ENCODE results near the gene TSPEAR. TPM values are rescaled to one million over a fixed set of nuclear protein-coding genes. Genes with fewer than 3 reads are reported as not detected.

The TSPEAR gene
- total RNA-seq, 4 donors from 2014 or later = not detected

DNA sequence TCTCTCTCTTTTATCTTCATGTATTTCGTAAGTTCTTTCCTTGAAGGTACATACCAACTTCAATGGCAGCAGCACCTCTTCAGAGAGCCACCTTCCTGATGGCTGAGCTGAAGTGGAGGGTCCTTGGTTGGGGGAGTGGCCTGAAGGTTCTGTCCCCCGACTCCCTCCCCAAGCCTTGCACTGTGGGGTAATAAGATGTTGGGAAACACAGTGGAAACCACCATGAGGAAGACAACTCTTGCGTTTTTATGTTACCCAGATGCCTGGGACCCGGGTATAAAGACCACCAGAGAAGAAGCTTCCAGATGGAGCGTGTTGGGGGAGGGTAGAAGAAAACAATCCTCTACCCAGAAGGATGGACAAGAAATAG is 52.8 kb downstream of the TSPEAR start:
- H3K36me3 ChIP-seq = no peaks in the 10 kb centered on the region
- H3K9me3 ChIP-seq = peaks cover 0 to 6% of the 10 kb centered on the region in 2 donors
- in situ Hi-C loops (cut with MboI; ENCODE audit: low pct_ligation_motif_present in 1 of 4, low pct_unique_long_range_greater_than_20kb in 1 of 4, low sequenced_read_pairs in 3 of 4) = no loop called here
- peak overlapping the region in 2 of 4 donors; percentile 2 to 32 for H3K27ac ChIP-seq
- no peak overlapping the region for H3K4me3 ChIP-seq
- TF ChIP-seq POLR2AphosphoS5 (IDR thresholded peaks at IDR 0.05) (no peak), EP300 (IDR thresholded peaks at IDR 0.05; ENCODE audit: low read depth) (no peak), POLR2A (IDR thresholded peaks at IDR 0.05) (no peak)
- TF ChIP-seq, protein P1, sequence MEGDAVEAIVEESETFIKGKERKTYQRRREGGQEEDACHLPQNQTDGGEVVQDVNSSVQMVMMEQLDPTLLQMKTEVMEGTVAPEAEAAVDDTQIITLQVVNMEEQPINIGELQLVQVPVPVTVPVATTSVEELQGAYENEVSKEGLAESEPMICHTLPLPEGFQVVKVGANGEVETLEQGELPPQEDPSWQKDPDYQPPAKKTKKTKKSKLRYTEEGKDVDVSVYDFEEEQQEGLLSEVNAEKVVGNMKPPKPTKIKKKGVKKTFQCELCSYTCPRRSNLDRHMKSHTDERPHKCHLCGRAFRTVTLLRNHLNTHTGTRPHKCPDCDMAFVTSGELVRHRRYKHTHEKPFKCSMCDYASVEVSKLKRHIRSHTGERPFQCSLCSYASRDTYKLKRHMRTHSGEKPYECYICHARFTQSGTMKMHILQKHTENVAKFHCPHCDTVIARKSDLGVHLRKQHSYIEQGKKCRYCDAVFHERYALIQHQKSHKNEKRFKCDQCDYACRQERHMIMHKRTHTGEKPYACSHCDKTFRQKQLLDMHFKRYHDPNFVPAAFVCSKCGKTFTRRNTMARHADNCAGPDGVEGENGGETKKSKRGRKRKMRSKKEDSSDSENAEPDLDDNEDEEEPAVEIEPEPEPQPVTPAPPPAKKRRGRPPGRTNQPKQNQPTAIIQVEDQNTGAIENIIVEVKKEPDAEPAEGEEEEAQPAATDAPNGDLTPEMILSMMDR (IDR thresholded peaks at IDR 0.05) = no peak
- intact Hi-C loops (cut with DNase I; ENCODE audit: low total_unique reads) = no loop called here
- no peaks in the 10 kb centered on the region for H3K4me1 ChIP-seq
- no peak for DNase-seq
- H3K27me3 ChIP-seq = peaks cover 20% of the 10 kb centered on the region
- WGBS, 2 donors (ENCODE audit: low coverage in 1 of 2) = 72 to 80% methylated on average over 1 to 5 of the region's 5 CpGs

DNA sequence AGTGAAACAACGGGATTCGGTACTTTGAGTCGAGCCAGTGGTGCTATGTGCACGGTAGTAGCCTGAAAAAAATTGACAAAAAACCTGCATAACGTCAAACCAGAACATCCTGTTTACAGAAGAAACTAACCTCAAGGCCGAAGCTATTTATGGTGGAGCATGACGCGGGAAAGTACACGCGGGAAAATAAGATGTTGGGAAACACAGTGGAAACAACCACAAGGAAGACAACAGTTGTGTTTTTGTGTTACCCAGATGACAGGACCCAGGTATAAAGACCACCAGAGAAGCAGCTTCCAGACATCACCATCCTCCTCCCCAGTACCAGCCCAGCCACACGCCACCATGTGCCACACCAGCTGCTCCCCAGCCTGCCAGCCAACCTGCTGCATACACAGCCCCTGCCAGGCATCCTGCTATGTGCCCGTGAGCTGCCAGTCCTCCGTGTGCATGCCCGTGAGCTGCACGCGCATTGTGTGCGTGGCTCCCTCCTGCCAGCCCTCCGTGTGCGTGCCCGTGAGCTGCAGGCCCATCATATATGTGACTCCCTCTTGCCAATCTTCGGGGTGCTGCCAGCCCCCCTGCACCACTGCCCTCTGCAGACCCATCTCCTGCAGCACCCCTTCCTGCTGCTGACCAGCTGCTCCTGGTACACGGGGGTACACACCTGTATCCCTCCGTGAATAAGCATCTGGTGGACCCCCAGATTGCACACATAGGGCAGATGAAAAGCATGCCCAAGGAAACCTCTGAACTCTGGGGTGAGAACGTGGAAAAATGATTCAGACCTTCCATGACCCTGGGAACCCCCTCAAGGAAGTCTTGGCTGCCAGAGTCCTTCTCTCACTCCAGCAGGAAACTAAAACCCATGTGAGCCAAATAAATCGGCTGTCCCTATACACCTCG is 53.5 kb downstream of the TSPEAR start, which contains the start of gene KRTAP12-3:
Gene KRTAP12-3, plus strand, starts transcription at position 298 of the 906 bp plus-strand sequence. Its CDS starts 48 bp downstream, at position 346.
- H3K9me3 ChIP-seq = no peaks in the 10 kb centered on the region
- no peaks in the 10 kb centered on the region for H3K36me3 ChIP-seq
- no peak for TF ChIP-seq POLR2A (IDR thresholded peaks at IDR 0.05)
- TF ChIP-seq EP300 (IDR thresholded peaks at IDR 0.05; ENCODE audit: low read depth) = no peak
- TF ChIP-seq, protein P1 (IDR thresholded peaks at IDR 0.05) = no peak
- no peak for TF ChIP-seq POLR2AphosphoS5 (IDR thresholded peaks at IDR 0.05)
- DNase-seq = no peak
- H3K27ac ChIP-seq = peak within 1 kb of the TSS; percentile 23 to 40 (median 35)
- no peaks in the 10 kb centered on the region for H3K4me1 ChIP-seq
- in situ Hi-C loops (cut with MboI; ENCODE audit: low pct_ligation_motif_present in 1 of 4, low pct_unique_long_range_greater_than_20kb in 1 of 4, low sequenced_read_pairs in 3 of 4) = no loop called here
- WGBS, 2 donors (ENCODE audit: low coverage in 1 of 2) = 61 to 65% methylated on average over 11 to 26 of the region's 26 CpGs
- H3K27me3 ChIP-seq = peaks cover 20% of the 10 kb centered on the region
- intact Hi-C loops (cut with DNase I; ENCODE audit: low total_unique reads) = no loop called here
- H3K4me3 ChIP-seq = no peak within 1 kb of the TSS

DNA sequence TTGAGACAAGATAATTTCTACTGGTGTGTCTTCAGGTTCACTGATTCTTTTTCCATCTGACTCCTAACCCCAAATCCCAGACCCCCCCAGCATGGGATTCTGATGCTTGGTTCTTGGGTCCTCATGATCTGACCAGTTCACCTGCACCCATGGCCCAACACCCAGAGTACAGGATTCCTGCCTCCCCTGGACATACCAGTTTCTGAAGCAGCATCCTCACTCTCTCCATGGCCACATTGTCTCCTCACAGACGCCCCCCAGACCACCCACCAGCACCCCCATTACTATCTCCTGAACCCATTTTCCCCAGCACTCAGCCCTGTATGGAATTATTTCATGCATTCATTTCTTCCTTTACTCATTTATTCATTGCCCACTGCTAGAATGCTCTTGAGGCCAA is 54.5 kb downstream of the TSPEAR start:
- TF ChIP-seq, protein P1 (IDR thresholded peaks at IDR 0.05) = no peak
- TF ChIP-seq POLR2A (IDR thresholded peaks at IDR 0.05) (no peak), EP300 (IDR thresholded peaks at IDR 0.05; ENCODE audit: low read depth) (no peak), POLR2AphosphoS5 (IDR thresholded peaks at IDR 0.05) (no peak)
- Histone ChIP-seq H3K9me3 (no peaks in the 10 kb centered on the region), H3K36me3 (no peaks in the 10 kb centered on the region), H3K4me1 (no peaks in the 10 kb centered on the region), H3K27ac (peak overlapping the region in 1 of 4 donors; percentile 40), H3K4me3 (no peak overlapping the region), H3K27me3 (peaks cover 20% of the 10 kb centered on the region)
- 22 to 53% methylated on average over 1 of the region's 1 CpG for WGBS, 2 donors (ENCODE audit: low coverage in 1 of 2)
- in situ Hi-C loops (cut with MboI; ENCODE audit: low pct_ligation_motif_present in 1 of 4, low pct_unique_long_range_greater_than_20kb in 1 of 4, low sequenced_read_pairs in 3 of 4) (no loop called here), intact Hi-C loops (cut with DNase I; ENCODE audit: low total_unique reads) (no loop called here)
- no peak for DNase-seq

DNA sequence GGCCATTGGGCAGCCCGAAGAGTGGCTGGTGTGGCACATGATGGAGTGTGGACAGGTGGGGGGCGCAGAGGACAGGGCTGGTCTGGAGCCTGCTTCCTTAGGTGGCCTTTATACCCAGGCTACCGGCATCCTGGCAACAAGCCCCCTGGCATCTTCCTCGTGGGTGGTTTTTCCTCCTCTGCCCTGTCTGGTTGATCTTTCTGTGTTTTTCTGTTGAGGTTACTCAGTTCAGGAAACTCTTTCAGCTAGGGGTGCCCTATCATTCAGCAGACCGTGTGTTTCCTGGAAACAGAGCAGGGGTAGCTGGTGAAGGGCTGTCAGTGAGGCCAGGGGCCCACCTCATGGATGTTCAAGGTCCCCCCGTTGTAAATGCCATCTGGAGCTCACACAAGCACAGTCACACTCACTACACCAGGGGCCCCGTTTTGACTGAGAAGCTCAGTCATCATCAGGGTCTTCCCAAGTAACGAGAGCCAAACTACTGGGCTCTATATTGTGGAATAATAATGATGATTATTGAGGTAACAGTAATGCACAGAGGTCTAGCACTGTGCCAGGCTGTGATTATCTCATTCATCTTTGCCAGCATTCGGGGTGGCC is 56.7 kb downstream of the TSPEAR start, which contains the start of gene KRTAP12-4:
Gene KRTAP12-4, minus strand, starts transcription at position 84 of the 600 bp plus-strand sequence. Its CDS starts 45 bp downstream, at position 39.
- intact Hi-C loops (cut with DNase I; ENCODE audit: low total_unique reads) (no loop called here), in situ Hi-C loops (cut with MboI; ENCODE audit: low pct_ligation_motif_present in 1 of 4, low pct_unique_long_range_greater_than_20kb in 1 of 4, low sequenced_read_pairs in 3 of 4) (no loop called here)
- H3K27ac ChIP-seq = no peak within 1 kb of the TSS

More for the DNA sequence above, 56.7 kb downstream of the TSPEAR start, which contains the start of gene KRTAP12-4:
- Histone ChIP-seq H3K36me3 (no peaks in the 10 kb centered on the region), H3K4me1 (no peaks in the 10 kb centered on the region), H3K9me3 (no peaks in the 10 kb centered on the region), H3K27me3 (peaks cover 16% of the 10 kb centered on the region), H3K4me3 (no peak within 1 kb of the TSS)
- DNase-seq = no peak
- TF ChIP-seq POLR2AphosphoS5 (IDR thresholded peaks at IDR 0.05) (no peak), EP300 (IDR thresholded peaks at IDR 0.05; ENCODE audit: low read depth) (no peak), POLR2A (IDR thresholded peaks at IDR 0.05) (no peak)
- TF ChIP-seq, protein P1 (IDR thresholded peaks at IDR 0.05) = no peak
- WGBS, 2 donors (ENCODE audit: low coverage in 1 of 2) = 61% methylated on average over 9 of the region's 9 CpGs; no CpG with 5 or more reads in 1 of the 2 donors
